ENCODE measurements around the gene LIN28A.

- TF ChIP-seq CTCF (IDR thresholded peaks at IDR 0.05; ENCODE audit: borderline replicate concordance, extremely low read depth, low read length, poor library complexity, severe bottlenecking), result no peak
- no peak for TF ChIP-seq EZH2 (IDR thresholded peaks at IDR 0.05; ENCODE audit: borderline replicate concordance, low read depth, low read length, severe bottlenecking)
Observed at GRCh38 chr1:26378879-26379251, 31.8 kb upstream of the LIN28A start.
